GM12874 (cell line): ENCODE measurements around the gene PBX1.

ENCODE experiments used
- CTCF ChIP-seq: IDR thresholded peaks from 2 replicates; pipeline ENCODE4 v1.5.1; 2011; ENCODE audit warnings: low read depth, mild to moderate bottlenecking, control low read depth, low read length, moderate library complexity; ENCODE audit not compliant: insufficient read depth

PBX1 gene

GRCh38 chr1:164561007-164561406 lies 2.0 kb downstream of the PBX1 start:
- no peak for TF ChIP-seq CTCF

- TF ChIP-seq CTCF: no peak
Measured at GRCh38 chr1:164561472-164561871, 2.5 kb downstream of the PBX1 start.

- TF ChIP-seq CTCF: no peak
Measured at GRCh38 chr1:164562061-164562460, 3.1 kb downstream of the PBX1 start.

GRCh38 chr1:164562511-164562910 lies 3.5 kb downstream of the PBX1 start:
- TF ChIP-seq CTCF: no peak

- TF ChIP-seq CTCF: no peak
Measured at GRCh38 chr1:164562947-164563520, 4.0 kb downstream of the PBX1 start.

GRCh38 chr1:164563721-164564360 lies 4.9 kb downstream of the PBX1 start:
- TF ChIP-seq CTCF: no peak

- TF ChIP-seq CTCF: no peak
Measured at GRCh38 chr1:164564378-164564777, 5.4 kb downstream of the PBX1 start.
